Stomach (tissue), 9 donors: ENCODE data around the gene ZNF37A. TPM values are rescaled to one million over a fixed set of nuclear protein-coding genes. Genes with fewer than 3 reads are reported as not detected.
"Not testable (repeated sequence)": the region's sequence is repeated elsewhere in the genome, so short reads cannot be mapped to it uniquely, and the experiment has no call there.

Source experiments
- DNase-seq, 2 donors: peaks; one replicate each; pipeline versions ENCODE4 v3.0.0 to v3.0.0-alpha.2; 2013 to 2019
- H3K27ac ChIP-seq, 5 donors: fragments of 200-600 bp in 4 of 5; sonication (generic) in 4 of 5; one replicate each; pipeline ENCODE4 v1.5.1; 2013 to 2019; ENCODE audit warnings: mild to moderate bottlenecking in 1 of 5, moderate library complexity in 1 of 5
- H3K27me3 ChIP-seq, 3 donors: fragments of 200-600 bp; sonication (generic); one replicate each; pipeline ENCODE4 v1.5.1; 2017 to 2019; ENCODE audit warnings: mixed run types in 1 of 3
- H3K36me3 ChIP-seq, 4 donors: fragments of 200-600 bp; sonication (generic); 1 replicate in 3 of 4; 2 replicates in 1 of 4; pipeline ENCODE4 v1.5.1; 2016 to 2019
- H3K4me1 ChIP-seq, 4 donors: fragments of 200-600 bp; sonication (generic); one replicate each; pipeline ENCODE4 v1.5.1; 2016 to 2019
- H3K4me3 ChIP-seq, 4 donors: fragments of 200-600 bp; sonication (generic) in 3 of 4; one replicate each; pipeline ENCODE4 v1.5.1; 2016 to 2019; ENCODE audit warnings: mild to moderate bottlenecking in 1 of 4
- H3K9me3 ChIP-seq, 4 donors: fragments of 200-600 bp; sonication (generic); one replicate each; pipeline ENCODE4 v1.5.1; 2016 to 2019
- CTCF ChIP-seq, 7 experiments: fragments of 450-650 bp in 4 of 7; fragments of 200-600 bp in 3 of 7; sonication (generic) in 3 of 7; IDR thresholded peaks; one replicate each; pipeline ENCODE4 v1.5.1; 2016 to 2019; ENCODE audit warnings: antibody characterized with exemption in 7 of 7, control low read depth in 2 of 7, mild to moderate bottlenecking in 1 of 7
- EP300 ChIP-seq: sonication (generic); formaldehyde crosslinking; IDR thresholded peaks from one replicate; pipeline ENCODE4 v1.6.1; 2017; ENCODE audit warnings: antibody characterized with exemption
- POLR2A ChIP-seq, 4 donors: fragments of 450-650 bp; IDR thresholded peaks; one replicate each; pipeline ENCODE4 v1.6.1; 2016; ENCODE audit warnings: antibody characterized with exemption in 4 of 4, control low read depth in 2 of 4, mild to moderate bottlenecking in 1 of 4, moderate library complexity in 1 of 4
- POLR2AphosphoS5 ChIP-seq, 3 donors: sonication (generic); formaldehyde crosslinking; IDR thresholded peaks; one replicate each; pipeline ENCODE4 v1.6.1; 2016; ENCODE audit warnings: antibody characterized with exemption in 3 of 3
- WGBS, 5 donors: extraction: QIAGEN DNeasy Blood & Tissue Kit in 3 of 5; methylation state at CpG; one replicate each; pipeline versions ENCODE4 v1.1.5 to v1.1.7; 2013 to 2018; 5-methylcytosine and 5-hydroxymethylcytosine counted together
- intact Hi-C: fragments of 100-400 bp; cut with DNase I; formaldehyde crosslinking; loops from one replicate; pipeline ENCODE4 v1.15.1; 2023; ENCODE audit warnings: low total_unique reads
- polyA plus RNA-seq, 3 donors: library from polyadenylated mRNA; stranded (reverse); fragments of 200-250 nt; gene quantifications; one replicate each; pipeline ENCODE4 v1.2.3, GENCODE V29; 2013
- total RNA-seq, 5 donors: library from RNA; depleted of rRNA; stranded (reverse); fragments of >200 nt; gene quantifications; one replicate each; pipeline versions ENCODE4 v1.1.0 to v1.2.3, GENCODE V29; 2014 to 2016
- donor health status: healthy with polysubstance abuse.
- donor health status: Bipolar disorder and iron deficiency.
- donor health status: healthy.

Gene ZNF37A
- total and polyA plus RNA-seq, 8 donors: 4.3 to 41.2 (median 17.6) TPM

DNA sequence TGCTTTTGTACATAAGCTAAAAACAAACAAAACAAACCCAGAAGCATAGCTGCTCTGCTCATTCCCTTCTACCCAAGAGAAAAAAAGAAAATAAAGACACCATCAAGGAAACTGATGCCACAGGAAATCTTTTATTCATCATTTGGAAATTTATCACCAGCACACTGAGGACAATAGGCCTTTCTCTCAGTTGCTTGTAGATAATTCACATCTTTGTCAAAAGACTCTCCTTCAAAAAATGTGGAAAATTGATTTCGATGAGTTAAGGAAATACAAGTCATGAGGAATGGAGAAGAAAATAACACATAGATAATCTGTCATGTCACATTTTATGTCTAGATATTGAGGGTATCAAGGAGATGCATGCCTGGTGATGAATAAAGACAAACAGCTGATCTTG, 53.5 kb downstream of the ZNF37A start:
- WGBS, 5 donors: 78 to 96% (median 86%) methylated on average over 1 of the region's 1 CpG
- no peaks in the 10 kb centered on the region for H3K4me1 ChIP-seq
- no peaks in the 10 kb centered on the region for H3K27me3 ChIP-seq
- peaks cover 0 to 92% (median 39%) of the 10 kb centered on the region in 4 donors for H3K9me3 ChIP-seq
- no peak for TF ChIP-seq EP300
- no peak for TF ChIP-seq CTCF (IDR thresholded peaks at IDR 0.05)
- TF ChIP-seq POLR2AphosphoS5 (IDR thresholded peaks at IDR 0.05): no peak
- no peak for TF ChIP-seq POLR2A (IDR thresholded peaks at IDR 0.05)
- H3K36me3 ChIP-seq: peaks cover 0 to 9% (median 0%) of the 10 kb centered on the region in 4 donors
- intact Hi-C loops: no loop called here
- no peak for DNase-seq
- H3K27ac ChIP-seq: no peak overlapping the region
- no peak overlapping the region for H3K4me3 ChIP-seq

DNA sequence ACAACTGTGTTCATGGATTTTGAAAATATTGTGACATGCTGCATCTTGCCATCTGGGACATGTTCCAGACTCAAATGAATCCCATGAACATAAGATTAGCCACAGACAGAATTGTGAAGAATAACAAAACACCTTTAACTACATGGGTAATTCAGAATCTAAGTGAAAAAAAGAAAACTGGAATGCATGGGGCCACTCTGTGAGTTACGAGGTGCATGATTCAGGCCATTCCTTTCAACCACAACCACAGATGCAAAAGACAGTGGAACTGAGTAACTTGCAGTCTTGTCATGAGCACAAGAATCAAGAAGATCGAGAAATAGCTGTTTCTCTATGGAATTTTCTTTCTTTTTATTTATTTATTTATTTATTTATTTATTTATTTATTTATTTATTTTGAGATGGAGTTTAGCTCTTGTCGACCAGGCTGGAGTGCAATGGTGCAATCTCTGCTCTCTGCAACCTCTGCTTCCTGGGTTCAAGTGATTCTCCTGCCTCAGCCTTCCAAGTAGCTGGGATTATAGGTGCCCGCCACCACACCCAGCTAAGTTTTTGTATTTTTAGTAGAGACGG, 56.8 kb downstream of the ZNF37A start:
- H3K27ac ChIP-seq, H3K36me3 ChIP-seq, intact Hi-C loops, DNase-seq, H3K4me1 ChIP-seq, H3K4me3 ChIP-seq, H3K27me3 ChIP-seq: not testable (repeated sequence)
- 65 to 83% (median 76%) methylated on average over 5 of the region's 5 CpGs for WGBS, 5 donors
- H3K9me3 ChIP-seq: peaks cover 0 to 92% (median 42%) of the 10 kb centered on the region in 4 donors

DNA sequence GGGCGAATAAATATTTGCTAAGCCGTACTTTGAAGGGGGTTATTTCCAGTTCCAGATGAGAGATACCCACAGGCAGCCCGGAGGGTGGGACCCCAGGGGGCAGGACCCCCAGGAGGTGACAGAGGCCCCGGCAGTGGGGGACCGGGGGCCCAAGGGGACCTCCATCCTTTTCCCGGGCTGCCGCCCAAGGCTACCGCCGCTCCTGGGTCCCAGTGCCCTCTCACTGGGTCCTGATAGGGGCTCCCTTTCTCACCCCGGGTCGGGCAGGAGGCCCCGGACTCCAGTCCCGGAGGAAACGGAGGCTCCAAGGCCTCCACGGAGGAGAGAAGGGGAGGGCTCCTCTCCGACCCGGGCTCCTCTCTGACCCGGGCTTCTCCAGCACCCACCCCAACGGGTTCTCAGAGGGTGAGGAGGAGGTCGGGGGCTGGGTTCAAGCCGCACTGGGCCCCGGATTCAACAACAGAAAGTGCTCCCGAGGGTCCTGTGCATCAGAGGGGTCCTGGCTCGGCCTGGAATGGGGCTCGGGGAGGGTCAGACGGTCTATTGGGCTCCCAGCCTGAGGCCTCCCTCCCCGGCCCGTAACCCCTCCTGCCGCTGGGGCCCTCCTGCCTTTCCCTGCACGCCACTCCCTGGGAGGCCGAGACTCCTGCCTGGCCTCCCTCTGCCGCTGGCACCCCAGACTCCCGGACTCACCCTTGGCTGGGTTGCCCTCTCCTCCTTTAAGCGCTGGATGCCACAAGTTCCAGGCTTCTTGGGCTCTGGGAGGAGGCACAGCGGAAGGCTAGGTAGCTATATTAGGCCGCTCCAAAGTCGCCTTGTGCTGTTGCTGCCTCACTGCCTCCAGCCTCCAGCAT, 62.5 kb downstream of the ZNF37A start:
- WGBS, 5 donors: 80 to 91% (median 91%) methylated on average over 34 to 37 of the region's 37 CpGs

GRCh38 chr10:38157270-38157685, 63.1 kb downstream of the ZNF37A start:
- intact Hi-C loops: no loop called here
- Histone ChIP-seq H3K9me3 (peaks cover 16 to 79% (median 56%) of the 10 kb centered on the region in 4 donors), H3K36me3 (no peaks in the 10 kb centered on the region), H3K4me3 (no peak overlapping the region), H3K4me1 (no peaks in the 10 kb centered on the region), H3K27me3 (no peaks in the 10 kb centered on the region), H3K27ac (no peak overlapping the region)
- TF ChIP-seq CTCF (IDR thresholded peaks at IDR 0.05) (no peak), POLR2AphosphoS5 (IDR thresholded peaks at IDR 0.05) (no peak)
- WGBS, 5 donors: 90 to 94% (median 92%) methylated on average over 10 of the region's 10 CpGs
- DNase-seq: no peak

More for the DNA sequence above, 62.5 kb downstream of the ZNF37A start:
- Histone ChIP-seq H3K36me3 (no peaks in the 10 kb centered on the region), H3K9me3 (peaks cover 16 to 85% (median 57%) of the 10 kb centered on the region in 4 donors), H3K27ac (no peak overlapping the region), H3K4me3 (no peak overlapping the region), H3K27me3 (no peaks in the 10 kb centered on the region), H3K4me1 (no peaks in the 10 kb centered on the region)
- DNase-seq: no peak
- intact Hi-C loops: no loop called here
- TF ChIP-seq POLR2AphosphoS5 (IDR thresholded peaks at IDR 0.05): no peak
- no peak for TF ChIP-seq EP300

DNA sequence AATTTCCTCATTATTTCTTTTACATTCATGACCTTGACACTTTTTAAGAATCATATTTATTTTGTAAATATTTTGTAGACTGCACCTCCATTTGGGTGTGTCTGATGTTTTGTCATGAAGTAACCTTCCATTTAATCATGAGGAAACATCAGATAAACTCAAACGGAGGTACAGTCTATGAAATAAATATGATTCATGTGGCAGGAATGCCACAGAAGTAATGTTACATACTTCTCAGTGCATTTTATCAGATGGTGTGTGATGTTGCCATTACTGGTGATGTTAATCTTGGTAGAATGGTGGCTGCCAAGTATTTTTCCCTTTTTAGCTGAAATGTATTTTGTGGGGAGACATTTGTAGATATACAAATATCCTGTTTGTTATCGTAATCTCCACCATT, 64.9 kb downstream of the ZNF37A start:
- peaks cover 16 to 69% (median 43%) of the 10 kb centered on the region in 4 donors for H3K9me3 ChIP-seq
- intact Hi-C loops: no loop called here
- H3K27me3 ChIP-seq: no peaks in the 10 kb centered on the region
- H3K27ac ChIP-seq: no peak overlapping the region
- no peak for DNase-seq
- no peaks in the 10 kb centered on the region for H3K36me3 ChIP-seq
- H3K4me1 ChIP-seq: no peaks in the 10 kb centered on the region
- WGBS, 5 donors: 63 to 76% (median 69%) methylated on average over 2 of the region's 2 CpGs
- H3K4me3 ChIP-seq: no peak overlapping the region
- no peak for TF ChIP-seq POLR2AphosphoS5 (IDR thresholded peaks at IDR 0.05)

DNA sequence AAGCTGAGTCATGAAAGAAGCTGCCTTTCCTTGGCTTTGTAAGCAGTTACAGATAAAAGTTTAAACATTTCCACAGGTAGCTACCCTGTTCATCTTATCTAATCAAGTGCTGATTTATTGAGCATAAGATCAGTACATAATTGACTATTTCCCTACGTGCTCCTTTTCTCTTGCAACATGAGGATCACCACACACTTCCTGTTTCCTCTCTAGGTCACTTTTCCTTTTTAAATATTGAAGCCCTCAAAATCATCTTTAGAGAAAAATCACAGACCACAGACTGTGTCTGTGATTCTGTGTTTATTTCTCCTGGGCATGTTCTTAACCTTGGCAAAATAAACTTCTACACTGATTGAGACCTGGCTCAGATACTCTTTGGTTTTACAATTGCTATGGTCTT, 69.5 kb downstream of the ZNF37A start:
- Histone ChIP-seq H3K27me3 (no peaks in the 10 kb centered on the region), H3K36me3 (no peaks in the 10 kb centered on the region), H3K4me1 (no peaks in the 10 kb centered on the region), H3K27ac (no peak overlapping the region), H3K9me3 (peaks cover 10 to 39% (median 26%) of the 10 kb centered on the region in 4 donors), H3K4me3 (no peak overlapping the region)
- DNase-seq: no peak
- 5 to 27% (median 19%) methylated on average over 1 of the region's 1 CpG for WGBS, 5 donors
- intact Hi-C loops: no loop called here
- TF ChIP-seq POLR2AphosphoS5 (IDR thresholded peaks at IDR 0.05) (no peak), CTCF (IDR thresholded peaks at IDR 0.05) (no peak), POLR2A (IDR thresholded peaks at IDR 0.05) (no peak), EP300 (no peak)
